ENCODE data around the gene RCAN3. TPM values are rescaled to one million over a fixed set of nuclear protein-coding genes. Genes with fewer than 3 reads are reported as not detected.
"Not testable (repeated sequence)": the region's sequence is repeated elsewhere in the genome, so short reads cannot be mapped to it uniquely, and the experiment has no call there.

The RCAN3 gene
- total RNA-seq, 4 donors from 2014 or later = 5.3 to 14.0 (median 9.3) TPM

- Histone ChIP-seq H3K36me3 (no peaks in the 10 kb centered on the region), H3K27me3 (peaks cover 0 to 38% (median 0%) of the 10 kb centered on the region in 4 donors), H3K4me3 (no peak overlapping the region), H3K4me1 (no peaks in the 10 kb centered on the region), H3K27ac (replicated peaks in 1 of 4) (no peak overlapping the region), H3K9me3 (no peaks in the 10 kb centered on the region)
- DNase-seq (ENCODE audit: extremely low spot score) = no peak
- WGBS = 92% methylated on average over 11 of the region's 18 CpGs
- TF ChIP-seq EP300 (IDR thresholded peaks at IDR 0.05) = no peak
- no peak for TF ChIP-seq POLR2AphosphoS5 (IDR thresholded peaks at IDR 0.05)
- TF ChIP-seq, protein P1, sequence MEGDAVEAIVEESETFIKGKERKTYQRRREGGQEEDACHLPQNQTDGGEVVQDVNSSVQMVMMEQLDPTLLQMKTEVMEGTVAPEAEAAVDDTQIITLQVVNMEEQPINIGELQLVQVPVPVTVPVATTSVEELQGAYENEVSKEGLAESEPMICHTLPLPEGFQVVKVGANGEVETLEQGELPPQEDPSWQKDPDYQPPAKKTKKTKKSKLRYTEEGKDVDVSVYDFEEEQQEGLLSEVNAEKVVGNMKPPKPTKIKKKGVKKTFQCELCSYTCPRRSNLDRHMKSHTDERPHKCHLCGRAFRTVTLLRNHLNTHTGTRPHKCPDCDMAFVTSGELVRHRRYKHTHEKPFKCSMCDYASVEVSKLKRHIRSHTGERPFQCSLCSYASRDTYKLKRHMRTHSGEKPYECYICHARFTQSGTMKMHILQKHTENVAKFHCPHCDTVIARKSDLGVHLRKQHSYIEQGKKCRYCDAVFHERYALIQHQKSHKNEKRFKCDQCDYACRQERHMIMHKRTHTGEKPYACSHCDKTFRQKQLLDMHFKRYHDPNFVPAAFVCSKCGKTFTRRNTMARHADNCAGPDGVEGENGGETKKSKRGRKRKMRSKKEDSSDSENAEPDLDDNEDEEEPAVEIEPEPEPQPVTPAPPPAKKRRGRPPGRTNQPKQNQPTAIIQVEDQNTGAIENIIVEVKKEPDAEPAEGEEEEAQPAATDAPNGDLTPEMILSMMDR (IDR thresholded peaks at IDR 0.05) = no peak
- TF ChIP-seq POLR2A (IDR thresholded peaks at IDR 0.05; ENCODE audit: low read depth) = no peak
- intact Hi-C loops (cut with DNase I) = no loop called here
Measured at GRCh38 chr1:24490101-24490781, 12.4 kb upstream of the RCAN3 start.

- Histone ChIP-seq H3K36me3 (no peaks in the 10 kb centered on the region), H3K4me3 (no peak overlapping the region), H3K4me1 (no peaks in the 10 kb centered on the region), H3K9me3 (no peaks in the 10 kb centered on the region), H3K27ac (replicated peaks in 1 of 4) (no peak overlapping the region), H3K27me3 (peaks cover 0 to 52% (median 0%) of the 10 kb centered on the region in 4 donors)
- 51% methylated on average over 15 of the region's 15 CpGs for WGBS
- intact Hi-C loops (cut with DNase I) = no loop called here
- no peak for TF ChIP-seq EP300 (IDR thresholded peaks at IDR 0.05)
- TF ChIP-seq, protein P1 (IDR thresholded peaks at IDR 0.05) = no peak
- no peak for TF ChIP-seq POLR2AphosphoS5 (IDR thresholded peaks at IDR 0.05)
- TF ChIP-seq POLR2A (IDR thresholded peaks at IDR 0.05; ENCODE audit: low read depth) = no peak
- no peak for DNase-seq (ENCODE audit: extremely low spot score)
Measured at GRCh38 chr1:24491577-24492360, 10.9 kb upstream of the RCAN3 start.

- H3K36me3 ChIP-seq; DNase-seq (ENCODE audit: extremely low spot score); H3K27ac ChIP-seq (replicated peaks in 1 of 4); H3K4me3 ChIP-seq; intact Hi-C loops (cut with DNase I); H3K9me3 ChIP-seq; H3K4me1 ChIP-seq: not testable (repeated sequence)
- WGBS = 94% methylated on average over 9 of the region's 9 CpGs
- H3K27me3 ChIP-seq = peaks cover 0 to 52% (median 0%) of the 10 kb centered on the region in 4 donors
Measured at GRCh38 chr1:24492935-24493334, 9.7 kb upstream of the RCAN3 start.

DNA sequence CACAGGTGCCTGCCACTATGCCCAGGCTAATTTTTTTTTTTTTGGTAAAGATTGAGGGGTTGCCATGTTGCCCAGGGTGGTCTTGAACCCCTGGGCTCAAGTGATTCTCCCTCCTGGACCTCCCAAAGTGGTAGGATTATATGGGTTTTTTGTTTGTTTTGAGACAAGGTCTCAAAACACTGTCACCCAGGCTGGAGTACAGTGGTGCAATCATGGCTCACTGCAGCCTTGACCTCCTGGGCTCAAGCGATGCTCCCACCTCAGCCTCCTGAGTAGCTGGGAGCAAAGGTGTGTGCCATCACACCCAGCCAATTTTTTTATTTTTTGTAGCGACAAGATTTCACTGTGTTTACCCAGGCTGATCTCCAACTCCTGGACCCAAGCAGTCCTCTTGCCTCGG is 8.9 kb upstream of the RCAN3 start:
- no peaks in the 10 kb centered on the region for H3K36me3 ChIP-seq
- intact Hi-C loops (cut with DNase I) = no loop called here
- TF ChIP-seq EP300 (IDR thresholded peaks at IDR 0.05) (no peak), POLR2AphosphoS5 (IDR thresholded peaks at IDR 0.05) (no peak), POLR2A (IDR thresholded peaks at IDR 0.05; ENCODE audit: low read depth) (no peak)
- TF ChIP-seq, protein P1 (IDR thresholded peaks at IDR 0.05) = no peak

DNA sequence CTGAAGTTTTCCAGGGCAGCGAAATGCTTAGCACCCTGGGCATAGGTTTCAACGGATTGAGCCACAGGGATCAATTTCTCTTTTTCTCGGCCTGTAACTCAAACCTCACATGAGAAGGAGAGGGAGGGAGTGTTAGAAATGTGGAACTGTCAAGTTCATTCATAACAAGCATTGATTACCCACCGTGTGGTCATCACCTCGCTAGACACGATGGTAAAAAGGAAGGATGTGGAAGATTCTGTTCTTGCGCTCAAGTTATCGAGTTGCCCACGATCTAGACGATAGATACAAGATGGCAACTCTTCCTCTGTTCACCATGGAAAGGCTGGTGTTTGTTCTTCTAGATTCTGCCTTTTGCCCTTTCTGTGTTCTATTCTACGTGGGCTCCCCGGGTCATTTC is 4.0 kb upstream of the RCAN3 start:
- H3K36me3 ChIP-seq = no peaks in the 10 kb centered on the region
- peaks cover 0 to 18% (median 12%) of the 10 kb centered on the region in 4 donors for H3K4me1 ChIP-seq
- no peaks in the 10 kb centered on the region for H3K9me3 ChIP-seq
- H3K4me3 ChIP-seq = no peak overlapping the region
- H3K27ac ChIP-seq (replicated peaks in 1 of 4) = no peak overlapping the region
- peaks cover 0 to 22% (median 0%) of the 10 kb centered on the region in 4 donors for H3K27me3 ChIP-seq
- DNase-seq (ENCODE audit: extremely low spot score) = no peak
- intact Hi-C loops (cut with DNase I) = no loop called here
- TF ChIP-seq POLR2AphosphoS5 (IDR thresholded peaks at IDR 0.05) = no peak
- no peak for TF ChIP-seq POLR2A (IDR thresholded peaks at IDR 0.05; ENCODE audit: low read depth)
- WGBS = 94% methylated on average over 12 of the region's 12 CpGs

More for the DNA sequence above, 8.9 kb upstream of the RCAN3 start:
- Histone ChIP-seq H3K4me1 (no peaks in the 10 kb centered on the region), H3K9me3 (no peaks in the 10 kb centered on the region), H3K27ac (replicated peaks in 1 of 4) (no peak overlapping the region), H3K27me3 (peaks cover 0 to 52% (median 0%) of the 10 kb centered on the region in 4 donors), H3K4me3 (no peak overlapping the region)
- DNase-seq (ENCODE audit: extremely low spot score) = no peak
- 94% methylated on average over 3 of the region's 3 CpGs for WGBS

Measured in esophagus muscularis mucosa (tissue), 4 donors.